ENCODE data around the gene MID1. TPM values are rescaled to one million over a fixed set of nuclear protein-coding genes. Genes with fewer than 3 reads are reported as not detected.

The MID1 gene
- total RNA-seq, 2 experiments from 2014 or later = 0.19 TPM; not detected in 1

GRCh38 chrX:10576186-10576585 is 44.2 kb downstream of the MID1 start:
- ChIA-PET POLR2A (no interaction called here), CTCF (no interaction called here)
- no peaks in the 10 kb centered on the region for H3K4me1 Mint-ChIP-seq (ENCODE audit: low read depth)
- H3K4me1 ChIP-seq (ENCODE audit: insufficient read depth, low read length) = no peaks in the 10 kb centered on the region
- no peaks in the 10 kb centered on the region for H3K36me3 ChIP-seq (ENCODE audit: insufficient read depth, low read length)
- no peaks in the 10 kb centered on the region for H3K9me3 Mint-ChIP-seq
- H3K27me3 Mint-ChIP-seq = no peaks in the 10 kb centered on the region
- no peak for DNase-seq
- no peak for ATAC-seq (ENCODE audit: poor library complexity)
- intact Hi-C loops (cut with DNase I, micrococcal nuclease) = no loop called here
- H3K4me3 Mint-ChIP-seq = no peak overlapping the region
- no peak overlapping the region for H3K4me3 ChIP-seq (ENCODE audit: low read length)
- no peaks in the 10 kb centered on the region for H3K9me3 ChIP-seq (ENCODE audit: control insufficient read depth in 1 of 2, insufficient read depth in 1 of 2, low read length in 2 of 2)
- no peaks in the 10 kb centered on the region for H3K27me3 ChIP-seq (ENCODE audit: control insufficient read depth in 1 of 2, insufficient read depth in 2 of 2, low read length in 2 of 2)
- H3K27ac Mint-ChIP-seq = no peak overlapping the region
- H3K36me3 Mint-ChIP-seq (ENCODE audit: low read depth) = no peaks in the 10 kb centered on the region
- TF ChIP-seq, protein P1, sequence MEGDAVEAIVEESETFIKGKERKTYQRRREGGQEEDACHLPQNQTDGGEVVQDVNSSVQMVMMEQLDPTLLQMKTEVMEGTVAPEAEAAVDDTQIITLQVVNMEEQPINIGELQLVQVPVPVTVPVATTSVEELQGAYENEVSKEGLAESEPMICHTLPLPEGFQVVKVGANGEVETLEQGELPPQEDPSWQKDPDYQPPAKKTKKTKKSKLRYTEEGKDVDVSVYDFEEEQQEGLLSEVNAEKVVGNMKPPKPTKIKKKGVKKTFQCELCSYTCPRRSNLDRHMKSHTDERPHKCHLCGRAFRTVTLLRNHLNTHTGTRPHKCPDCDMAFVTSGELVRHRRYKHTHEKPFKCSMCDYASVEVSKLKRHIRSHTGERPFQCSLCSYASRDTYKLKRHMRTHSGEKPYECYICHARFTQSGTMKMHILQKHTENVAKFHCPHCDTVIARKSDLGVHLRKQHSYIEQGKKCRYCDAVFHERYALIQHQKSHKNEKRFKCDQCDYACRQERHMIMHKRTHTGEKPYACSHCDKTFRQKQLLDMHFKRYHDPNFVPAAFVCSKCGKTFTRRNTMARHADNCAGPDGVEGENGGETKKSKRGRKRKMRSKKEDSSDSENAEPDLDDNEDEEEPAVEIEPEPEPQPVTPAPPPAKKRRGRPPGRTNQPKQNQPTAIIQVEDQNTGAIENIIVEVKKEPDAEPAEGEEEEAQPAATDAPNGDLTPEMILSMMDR (IDR thresholded peaks at IDR 0.05) = no peak
- no peak overlapping the region for H3K27ac ChIP-seq (ENCODE audit: low read depth in 1 of 2, low read length in 2 of 2)

GRCh38 chrX:10574663-10575062 is 45.7 kb downstream of the MID1 start:
- DNase-seq (no peak), ATAC-seq (ENCODE audit: poor library complexity) (no peak)
- POLR2A ChIA-PET = no interaction called here
- Histone ChIP-seq H3K36me3 (ENCODE audit: insufficient read depth, low read length) (no peaks in the 10 kb centered on the region), H3K4me3 (ENCODE audit: low read length) (no peak overlapping the region), H3K27me3 (ENCODE audit: control insufficient read depth in 1 of 2, insufficient read depth in 2 of 2, low read length in 2 of 2) (no peaks in the 10 kb centered on the region), H3K9me3 (ENCODE audit: control insufficient read depth in 1 of 2, insufficient read depth in 1 of 2, low read length in 2 of 2) (no peaks in the 10 kb centered on the region), H3K4me1 (ENCODE audit: insufficient read depth, low read length) (no peaks in the 10 kb centered on the region), H3K27ac (ENCODE audit: low read depth in 1 of 2, low read length in 2 of 2) (no peak overlapping the region)
- TF ChIP-seq, protein P1 (IDR thresholded peaks at IDR 0.05) = no peak
- Mint-ChIP-seq H3K9me3 (no peaks in the 10 kb centered on the region), H3K4me1 (ENCODE audit: low read depth) (no peaks in the 10 kb centered on the region), H3K4me3 (no peak overlapping the region), H3K27ac (no peak overlapping the region), H3K27me3 (no peaks in the 10 kb centered on the region), H3K36me3 (ENCODE audit: low read depth) (no peaks in the 10 kb centered on the region)
- CTCF ChIA-PET = no interaction called here
- intact Hi-C loops (cut with DNase I, micrococcal nuclease) = no loop called here

- no peak overlapping the region for H3K4me3 ChIP-seq (ENCODE audit: low read length)
- ChIA-PET POLR2A (no interaction called here), CTCF (no interaction called here)
Measured at GRCh38 chrX:10571260-10571659, 49.1 kb downstream of the MID1 start.

More at GRCh38 chrX:10571260-10571659, 49.1 kb downstream of the MID1 start:
- H3K4me1 ChIP-seq (ENCODE audit: insufficient read depth, low read length) = no peaks in the 10 kb centered on the region
- intact Hi-C loops (cut with DNase I, micrococcal nuclease) = no loop called here
- ATAC-seq (ENCODE audit: poor library complexity) (no peak), DNase-seq (no peak)
- Mint-ChIP-seq H3K4me3 (no peak overlapping the region), H3K36me3 (ENCODE audit: low read depth) (no peaks in the 10 kb centered on the region), H3K4me1 (ENCODE audit: low read depth) (no peaks in the 10 kb centered on the region), H3K27ac (no peak overlapping the region), H3K9me3 (peaks cover 3% of the 10 kb centered on the region), H3K27me3 (no peaks in the 10 kb centered on the region)
- TF ChIP-seq, protein P1 (IDR thresholded peaks at IDR 0.05) = no peak
- H3K9me3 ChIP-seq (ENCODE audit: control insufficient read depth in 1 of 2, insufficient read depth in 1 of 2, low read length in 2 of 2) = no peaks in the 10 kb centered on the region
- H3K27me3 ChIP-seq (ENCODE audit: control insufficient read depth in 1 of 2, insufficient read depth in 2 of 2, low read length in 2 of 2) = no peaks in the 10 kb centered on the region
- H3K27ac ChIP-seq (ENCODE audit: low read depth in 1 of 2, low read length in 2 of 2) = no peak overlapping the region
- H3K36me3 ChIP-seq (ENCODE audit: insufficient read depth, low read length) = no peaks in the 10 kb centered on the region

Measured in CD4-positive, alpha-beta T cell (primary cell).